GF-D8 (cell line): ENCODE data around the gene SPON2.
"Not testable (repeated sequence)": the region's sequence is repeated elsewhere in the genome, so short reads cannot be mapped to it uniquely, and the experiment has no call there.

Source experiments
- DNase-seq: peaks from one replicate; lab custom pipeline; 2025; lab: John Stamatoyannopoulos, UW

Gene SPON2

GRCh38 chr4:1151541-1151940, 20.8 kb downstream of the SPON2 start:
- no peak for DNase-seq

GRCh38 chr4:1150875-1151274, 21.5 kb downstream of the SPON2 start:
- DNase-seq: no peak

GRCh38 chr4:1139860-1140259, 32.5 kb downstream of the SPON2 start:
- DNase-seq: no peak

- no peak for DNase-seq
These were observed 34.5 kb downstream of the SPON2 start for GRCh38 chr4:1137850-1138249.

GRCh38 chr4:1137063-1137776, 35.2 kb downstream of the SPON2 start:
- DNase-seq: no peak

GRCh38 chr4:1136048-1136447, 36.3 kb downstream of the SPON2 start:
- no peak for DNase-seq

GRCh38 chr4:1133033-1133432, 39.4 kb downstream of the SPON2 start:
- DNase-seq: no peak

GRCh38 chr4:1130316-1131186, 41.8 kb downstream of the SPON2 start:
- DNase-seq: peak; percentile 16

- no peak for DNase-seq
These were observed 45.9 kb downstream of the SPON2 start for GRCh38 chr4:1126506-1126905.

GRCh38 chr4:1125466-1125865, 46.9 kb downstream of the SPON2 start:
- DNase-seq: not testable (repeated sequence)

GRCh38 chr4:1124818-1125217, 47.6 kb downstream of the SPON2 start:
- no peak for DNase-seq

GRCh38 chr4:1122505-1122904, 49.9 kb downstream of the SPON2 start:
- DNase-seq: no peak
